ENCODE results near the gene SHISA7.

SHISA7 gene

DNA sequence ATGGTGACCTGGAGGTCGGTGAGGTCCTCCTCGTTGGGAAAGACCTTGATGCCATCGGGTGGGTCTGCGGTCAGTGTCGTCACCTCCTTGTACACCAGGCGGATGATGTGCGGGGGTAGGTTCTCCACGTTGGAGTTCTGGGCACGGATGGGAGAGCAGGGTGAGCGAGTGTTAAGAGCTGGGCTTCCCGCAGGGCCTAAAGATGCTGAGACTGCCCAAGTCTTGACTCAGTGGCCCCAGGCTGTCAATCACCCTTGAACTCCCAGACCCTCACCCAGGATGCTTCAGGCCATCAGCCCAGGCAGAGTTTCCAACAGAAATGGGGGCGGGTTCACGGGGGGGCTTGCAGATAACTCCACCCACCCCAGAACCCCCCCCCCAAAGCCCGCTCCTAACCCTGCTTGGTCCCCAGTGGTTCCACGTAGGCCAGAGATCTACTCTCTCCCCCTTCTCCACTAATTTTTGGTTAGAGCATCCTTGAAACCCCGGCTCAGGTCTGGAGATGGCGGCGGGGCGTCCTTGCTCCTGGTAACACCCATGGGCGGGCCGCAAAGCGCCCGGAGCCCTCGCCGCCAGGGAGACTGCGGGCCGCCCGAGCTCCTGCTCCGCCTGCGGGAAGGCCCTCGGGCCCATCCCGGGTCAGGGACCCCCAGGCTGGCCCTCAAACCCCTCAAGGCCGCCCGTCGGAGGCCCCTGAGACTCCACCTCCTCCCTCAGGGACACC, 36.1 kb downstream of the SHISA7 start:
- no peak for TF ChIP-seq FOXM1 (IDR thresholded peaks at IDR 0.05; ENCODE audit: borderline replicate concordance, low read depth)
- TF ChIP-seq, protein P1, sequence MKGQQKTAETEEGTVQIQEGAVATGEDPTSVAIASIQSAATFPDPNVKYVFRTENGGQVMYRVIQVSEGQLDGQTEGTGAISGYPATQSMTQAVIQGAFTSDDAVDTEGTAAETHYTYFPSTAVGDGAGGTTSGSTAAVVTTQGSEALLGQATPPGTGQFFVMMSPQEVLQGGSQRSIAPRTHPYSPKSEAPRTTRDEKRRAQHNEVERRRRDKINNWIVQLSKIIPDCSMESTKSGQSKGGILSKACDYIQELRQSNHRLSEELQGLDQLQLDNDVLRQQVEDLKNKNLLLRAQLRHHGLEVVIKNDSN (IDR thresholded peaks at IDR 0.05): no peak
- no peak for TF ChIP-seq CREB1 (IDR thresholded peaks at IDR 0.05; ENCODE audit: low read depth)
- TF ChIP-seq TEAD4 (IDR thresholded peaks at IDR 0.05): no peak
- no peak for TF ChIP-seq NFIC (IDR thresholded peaks at IDR 0.05)
- no peak; the same call in 1 of the 2 replicates for TF ChIP-seq TCF12 (IDR thresholded peaks at IDR 0.05; ENCODE audit: low read depth)
- no peak for TF ChIP-seq EP300 (IDR thresholded peaks at IDR 0.05; ENCODE audit: borderline replicate concordance)
- TF ChIP-seq EGR1 (IDR thresholded peaks at IDR 0.05): no peak
- no peak for TF ChIP-seq RAD21 (IDR thresholded peaks at IDR 0.05; ENCODE audit: low read depth)
- no peak for TF ChIP-seq YY1 (IDR thresholded peaks at IDR 0.05; ENCODE audit: low read depth)
- TF ChIP-seq ZBTB7A (IDR thresholded peaks at IDR 0.05; ENCODE audit: low read depth): no peak
- no peak for TF ChIP-seq CEBPB (IDR thresholded peaks at IDR 0.05)
- TF ChIP-seq TAF1 (IDR thresholded peaks at IDR 0.05; ENCODE audit: low read depth): no peak
- TF ChIP-seq, protein P2, sequence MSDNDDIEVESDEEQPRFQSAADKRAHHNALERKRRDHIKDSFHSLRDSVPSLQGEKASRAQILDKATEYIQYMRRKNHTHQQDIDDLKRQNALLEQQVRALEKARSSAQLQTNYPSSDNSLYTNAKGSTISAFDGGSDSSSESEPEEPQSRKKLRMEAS (IDR thresholded peaks at IDR 0.05): no peak

DNA sequence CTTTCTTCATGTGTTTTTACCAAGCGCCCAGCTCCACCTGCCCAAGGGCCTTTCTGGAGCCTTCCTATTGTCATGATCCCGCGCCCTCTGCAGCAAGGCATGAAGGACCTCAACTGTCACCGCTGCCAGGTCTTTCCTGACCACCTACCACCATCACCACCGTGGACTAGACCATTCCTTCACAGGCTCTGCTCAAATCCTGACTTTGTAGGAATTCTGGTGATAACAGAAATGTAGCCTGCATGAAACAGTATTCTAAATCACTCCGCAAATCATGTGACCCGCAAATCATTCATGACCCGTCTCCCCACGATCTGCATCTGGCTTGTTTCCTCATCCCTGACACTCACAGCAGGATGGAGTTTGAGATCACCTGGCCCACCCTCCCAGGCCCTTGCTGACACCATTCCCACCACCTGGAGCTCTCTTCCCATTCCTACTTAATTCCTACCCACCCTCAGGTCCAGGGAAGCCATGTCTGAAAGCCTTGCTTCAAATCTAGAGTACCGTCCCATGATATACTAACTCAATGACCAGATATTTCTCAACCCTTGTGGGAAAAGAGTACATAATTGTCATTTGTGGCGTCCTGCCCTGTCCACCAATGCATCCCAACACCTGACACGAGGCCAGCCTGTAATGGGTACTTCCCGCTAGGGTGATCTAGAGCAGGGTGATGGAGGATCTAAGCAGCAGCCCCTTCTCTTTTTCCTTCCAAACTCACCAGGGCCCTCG, 36.8 kb downstream of the SHISA7 start:
- no peak for TF ChIP-seq TAF1 (IDR thresholded peaks at IDR 0.05; ENCODE audit: low read depth)
- no peak for TF ChIP-seq YY1 (IDR thresholded peaks at IDR 0.05; ENCODE audit: low read depth)
- no peak for TF ChIP-seq EP300 (IDR thresholded peaks at IDR 0.05; ENCODE audit: borderline replicate concordance)
- no peak for TF ChIP-seq ZBTB7A (IDR thresholded peaks at IDR 0.05; ENCODE audit: low read depth)
- no peak for TF ChIP-seq EGR1 (IDR thresholded peaks at IDR 0.05)
- TF ChIP-seq, protein P1 (IDR thresholded peaks at IDR 0.05): no peak
- TF ChIP-seq CREB1 (IDR thresholded peaks at IDR 0.05; ENCODE audit: low read depth): no peak
- TF ChIP-seq, protein P2 (IDR thresholded peaks at IDR 0.05): no peak
- no peak for TF ChIP-seq FOXM1 (IDR thresholded peaks at IDR 0.05; ENCODE audit: borderline replicate concordance, low read depth)
- TF ChIP-seq CEBPB (IDR thresholded peaks at IDR 0.05): no peak
- no peak for TF ChIP-seq NFIC (IDR thresholded peaks at IDR 0.05)
- TF ChIP-seq, protein P3, sequence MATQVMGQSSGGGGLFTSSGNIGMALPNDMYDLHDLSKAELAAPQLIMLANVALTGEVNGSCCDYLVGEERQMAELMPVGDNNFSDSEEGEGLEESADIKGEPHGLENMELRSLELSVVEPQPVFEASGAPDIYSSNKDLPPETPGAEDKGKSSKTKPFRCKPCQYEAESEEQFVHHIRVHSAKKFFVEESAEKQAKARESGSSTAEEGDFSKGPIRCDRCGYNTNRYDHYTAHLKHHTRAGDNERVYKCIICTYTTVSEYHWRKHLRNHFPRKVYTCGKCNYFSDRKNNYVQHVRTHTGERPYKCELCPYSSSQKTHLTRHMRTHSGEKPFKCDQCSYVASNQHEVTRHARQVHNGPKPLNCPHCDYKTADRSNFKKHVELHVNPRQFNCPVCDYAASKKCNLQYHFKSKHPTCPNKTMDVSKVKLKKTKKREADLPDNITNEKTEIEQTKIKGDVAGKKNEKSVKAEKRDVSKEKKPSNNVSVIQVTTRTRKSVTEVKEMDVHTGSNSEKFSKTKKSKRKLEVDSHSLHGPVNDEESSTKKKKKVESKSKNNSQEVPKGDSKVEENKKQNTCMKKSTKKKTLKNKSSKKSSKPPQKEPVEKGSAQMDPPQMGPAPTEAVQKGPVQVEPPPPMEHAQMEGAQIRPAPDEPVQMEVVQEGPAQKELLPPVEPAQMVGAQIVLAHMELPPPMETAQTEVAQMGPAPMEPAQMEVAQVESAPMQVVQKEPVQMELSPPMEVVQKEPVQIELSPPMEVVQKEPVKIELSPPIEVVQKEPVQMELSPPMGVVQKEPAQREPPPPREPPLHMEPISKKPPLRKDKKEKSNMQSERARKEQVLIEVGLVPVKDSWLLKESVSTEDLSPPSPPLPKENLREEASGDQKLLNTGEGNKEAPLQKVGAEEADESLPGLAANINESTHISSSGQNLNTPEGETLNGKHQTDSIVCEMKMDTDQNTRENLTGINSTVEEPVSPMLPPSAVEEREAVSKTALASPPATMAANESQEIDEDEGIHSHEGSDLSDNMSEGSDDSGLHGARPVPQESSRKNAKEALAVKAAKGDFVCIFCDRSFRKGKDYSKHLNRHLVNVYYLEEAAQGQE (IDR thresholded peaks at IDR 0.05; ENCODE audit: low read depth): no peak

DNA sequence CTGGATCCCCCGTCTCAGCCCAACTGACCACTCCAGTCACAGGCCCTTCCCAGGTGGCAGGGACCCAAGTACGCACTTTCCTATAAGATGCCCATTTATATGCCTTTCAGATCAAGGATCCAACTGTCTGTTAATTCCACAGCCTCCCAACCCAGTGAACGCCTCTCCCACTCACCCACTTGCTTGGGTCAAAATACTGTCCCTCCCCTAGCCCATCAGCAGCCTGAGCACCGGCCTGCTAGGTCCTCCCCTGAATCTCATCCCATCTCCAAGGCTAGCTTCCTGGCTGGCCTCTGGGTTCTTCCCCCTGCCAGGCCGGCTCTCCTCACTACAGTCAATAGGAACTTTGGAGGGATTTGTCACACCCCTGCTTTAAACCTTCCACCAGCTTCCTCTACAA, 37.5 kb downstream of the SHISA7 start:
- TF ChIP-seq, protein P2 (IDR thresholded peaks at IDR 0.05): no peak
- no peak for TF ChIP-seq ZBTB7A (IDR thresholded peaks at IDR 0.05; ENCODE audit: low read depth)
- no peak for TF ChIP-seq EP300 (IDR thresholded peaks at IDR 0.05; ENCODE audit: borderline replicate concordance)
- TF ChIP-seq CEBPB (IDR thresholded peaks at IDR 0.05): no peak
- no peak for TF ChIP-seq EGR1 (IDR thresholded peaks at IDR 0.05)
- TF ChIP-seq FOXM1 (IDR thresholded peaks at IDR 0.05; ENCODE audit: borderline replicate concordance, low read depth): no peak
- TF ChIP-seq CREB1 (IDR thresholded peaks at IDR 0.05; ENCODE audit: low read depth): no peak

DNA sequence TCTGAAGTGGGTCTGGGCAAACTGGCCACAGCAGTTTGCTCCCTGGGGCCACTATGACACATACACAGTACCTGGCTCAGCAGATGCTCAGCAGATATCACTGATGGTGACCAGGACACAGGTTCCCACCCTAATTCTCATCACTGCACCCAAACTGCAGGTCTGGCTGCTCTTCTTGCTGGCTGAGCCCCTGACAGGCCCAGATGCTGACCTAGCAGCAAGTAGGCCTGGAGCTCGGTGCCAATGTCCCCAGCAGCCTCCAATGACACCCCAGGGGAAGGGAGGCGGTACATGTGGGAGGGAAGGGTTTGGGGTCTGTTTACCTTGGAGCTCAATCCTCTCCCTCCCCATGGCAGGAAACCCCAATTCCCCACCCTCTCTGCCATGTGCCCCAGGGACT, 40.6 kb downstream of the SHISA7 start:
- TF ChIP-seq TAF1 (IDR thresholded peaks at IDR 0.05; ENCODE audit: low read depth) (no peak), NFIC (IDR thresholded peaks at IDR 0.05) (no peak), EP300 (IDR thresholded peaks at IDR 0.05; ENCODE audit: borderline replicate concordance) (no peak), ZBTB7A (IDR thresholded peaks at IDR 0.05; ENCODE audit: low read depth) (no peak), CEBPB (IDR thresholded peaks at IDR 0.05) (no peak), FOXM1 (IDR thresholded peaks at IDR 0.05; ENCODE audit: borderline replicate concordance, low read depth) (no peak), CREB1 (IDR thresholded peaks at IDR 0.05; ENCODE audit: low read depth) (no peak), TEAD4 (IDR thresholded peaks at IDR 0.05) (no peak), EGR1 (IDR thresholded peaks at IDR 0.05) (no peak), RAD21 (IDR thresholded peaks at IDR 0.05; ENCODE audit: low read depth) (no peak), YY1 (IDR thresholded peaks at IDR 0.05; ENCODE audit: low read depth) (no peak), TCF12 (IDR thresholded peaks at IDR 0.05; ENCODE audit: low read depth) (no peak)
- TF ChIP-seq, protein P3 (IDR thresholded peaks at IDR 0.05; ENCODE audit: low read depth): no peak
- TF ChIP-seq, protein P1 (IDR thresholded peaks at IDR 0.05): no peak
- TF ChIP-seq, protein P2 (IDR thresholded peaks at IDR 0.05): no peak

Data from Ishikawa (cell line).